CD1c-positive myeloid dendritic cell (primary cell): ENCODE results near the gene SYNGR1.

ENCODE experiments used
- DNase-seq: peaks from one replicate; pipeline ENCODE4 v3.0.0-alpha.2; 2016; ENCODE audit errors: extremely low spot score

The SYNGR1 gene

GRCh38 chr22:39371732-39372131 lies 21.9 kb downstream of the SYNGR1 start:
- DNase-seq: no peak

DNA sequence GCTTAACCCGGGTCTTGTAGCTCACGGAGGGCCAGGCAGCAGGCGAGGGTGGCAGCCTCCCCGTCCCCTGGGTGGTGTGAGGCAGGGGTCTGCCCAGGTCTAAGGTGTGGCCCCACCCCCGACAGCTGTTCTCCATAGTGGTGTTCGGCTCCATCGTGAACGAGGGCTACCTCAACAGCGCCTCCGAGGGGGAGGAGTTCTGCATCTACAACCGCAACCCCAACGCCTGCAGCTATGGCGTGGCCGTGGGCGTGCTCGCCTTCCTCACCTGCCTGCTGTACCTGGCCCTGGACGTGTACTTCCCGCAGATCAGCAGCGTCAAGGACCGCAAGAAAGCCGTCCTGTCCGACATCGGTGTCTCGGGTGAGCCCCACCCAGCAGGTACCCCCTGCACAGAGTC lies 24.4 kb downstream of the SYNGR1 start:
- no peak for DNase-seq

- no peak for DNase-seq
Measured at GRCh38 chr22:39374801-39375200, 25.0 kb downstream of the SYNGR1 start.

GRCh38 chr22:39375646-39376045 lies 25.9 kb downstream of the SYNGR1 start:
- DNase-seq: no peak

- DNase-seq: no peak
Measured at GRCh38 chr22:39379756-39380730, 30.3 kb downstream of the SYNGR1 start.

DNA sequence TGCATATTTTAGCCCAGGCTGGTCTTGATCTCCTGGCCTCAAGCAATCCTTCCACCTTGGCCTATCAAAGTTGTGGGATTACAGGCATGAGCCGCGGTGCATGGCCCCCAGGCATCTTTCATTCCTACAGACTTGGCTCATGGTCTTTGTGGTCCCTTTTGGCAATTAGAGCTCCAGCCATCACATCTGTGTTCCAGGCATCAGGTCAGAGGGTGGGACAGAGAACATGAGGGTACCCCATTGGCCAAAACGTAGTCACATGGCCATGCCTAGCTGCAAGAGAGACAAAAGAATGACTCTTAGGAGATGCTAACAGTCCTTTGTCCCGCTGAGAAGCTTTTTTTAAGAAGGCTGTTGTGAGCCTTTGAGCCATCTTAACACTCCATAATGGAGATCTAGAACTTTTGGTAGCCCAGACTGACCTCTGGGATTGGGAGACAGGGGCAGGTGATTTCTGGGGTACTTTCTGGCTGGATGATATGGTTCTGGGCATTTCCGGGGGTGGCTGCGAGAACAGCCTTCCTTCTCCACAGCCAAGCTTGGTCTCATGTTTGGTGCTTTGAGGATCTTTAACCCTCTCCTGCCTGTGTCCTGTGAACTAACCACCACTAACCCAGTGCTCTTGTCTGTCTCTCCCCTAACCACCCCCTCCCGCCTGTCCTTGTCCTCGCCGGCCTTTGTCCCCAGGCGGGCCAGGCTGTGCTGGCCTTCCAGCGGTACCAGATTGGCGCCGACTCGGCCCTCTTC lies 31.4 kb downstream of the SYNGR1 start:
- no peak for DNase-seq

DNA sequence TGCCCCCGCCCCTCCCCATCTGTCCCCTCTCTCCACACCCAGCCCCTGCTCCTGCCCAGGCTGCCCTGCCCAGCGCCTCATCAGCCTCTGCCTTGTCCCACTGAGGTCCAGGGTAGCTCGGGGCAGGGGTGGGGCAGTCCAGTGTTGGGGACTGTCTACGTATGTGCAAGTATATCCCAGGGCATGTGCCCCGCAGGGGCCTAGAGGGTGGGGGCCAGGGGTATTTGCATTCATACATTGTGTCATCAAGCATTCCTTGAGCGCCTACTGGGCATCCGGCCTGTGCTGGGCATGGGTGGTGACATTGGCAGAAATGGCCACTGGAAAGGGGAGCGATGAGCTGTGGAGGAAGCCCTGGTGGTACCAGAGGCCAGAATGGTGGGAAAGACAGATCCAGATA lies 32.1 kb downstream of the SYNGR1 start:
- no peak for DNase-seq

GRCh38 chr22:39382410-39382809 lies 32.6 kb downstream of the SYNGR1 start:
- no peak for DNase-seq

DNA sequence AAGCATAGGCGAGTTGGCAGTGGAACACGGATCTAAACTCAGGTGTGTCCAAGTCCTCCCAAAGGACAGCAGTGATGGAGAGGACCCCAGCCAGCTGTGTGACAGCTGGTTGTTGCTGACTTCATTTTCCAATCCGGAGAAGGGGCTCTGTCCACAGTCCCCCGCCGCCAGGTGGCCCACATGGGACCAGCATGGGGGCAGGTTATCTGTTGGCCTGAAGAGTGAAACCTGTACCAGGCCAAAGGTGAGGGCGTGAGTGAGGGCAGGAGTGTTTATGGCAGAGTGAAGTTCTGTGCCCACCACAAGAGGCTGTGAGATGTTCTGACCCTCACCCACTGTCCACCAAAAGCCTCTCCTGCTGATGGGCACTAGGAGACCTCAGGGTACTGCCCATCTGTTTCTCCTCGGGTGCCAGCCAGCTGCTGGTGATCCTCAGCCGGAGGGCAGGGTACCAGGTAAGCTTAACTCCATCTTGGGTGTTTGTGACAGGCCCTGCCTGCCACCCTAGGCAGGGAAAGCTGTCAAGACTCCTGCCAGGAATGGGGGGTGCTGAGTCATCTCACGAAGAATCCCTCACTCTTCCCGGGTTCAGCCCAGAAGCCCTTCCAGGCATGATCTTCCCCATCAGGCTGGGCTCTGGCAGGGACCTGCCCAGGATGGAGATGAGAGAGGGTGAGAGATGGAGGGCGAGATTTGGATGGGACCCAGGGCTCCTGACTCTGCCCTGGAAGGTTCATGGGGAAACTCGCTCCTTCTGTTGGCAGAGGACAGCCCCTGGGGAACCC lies 34.2 kb downstream of the SYNGR1 start:
- DNase-seq: no peak

DNA sequence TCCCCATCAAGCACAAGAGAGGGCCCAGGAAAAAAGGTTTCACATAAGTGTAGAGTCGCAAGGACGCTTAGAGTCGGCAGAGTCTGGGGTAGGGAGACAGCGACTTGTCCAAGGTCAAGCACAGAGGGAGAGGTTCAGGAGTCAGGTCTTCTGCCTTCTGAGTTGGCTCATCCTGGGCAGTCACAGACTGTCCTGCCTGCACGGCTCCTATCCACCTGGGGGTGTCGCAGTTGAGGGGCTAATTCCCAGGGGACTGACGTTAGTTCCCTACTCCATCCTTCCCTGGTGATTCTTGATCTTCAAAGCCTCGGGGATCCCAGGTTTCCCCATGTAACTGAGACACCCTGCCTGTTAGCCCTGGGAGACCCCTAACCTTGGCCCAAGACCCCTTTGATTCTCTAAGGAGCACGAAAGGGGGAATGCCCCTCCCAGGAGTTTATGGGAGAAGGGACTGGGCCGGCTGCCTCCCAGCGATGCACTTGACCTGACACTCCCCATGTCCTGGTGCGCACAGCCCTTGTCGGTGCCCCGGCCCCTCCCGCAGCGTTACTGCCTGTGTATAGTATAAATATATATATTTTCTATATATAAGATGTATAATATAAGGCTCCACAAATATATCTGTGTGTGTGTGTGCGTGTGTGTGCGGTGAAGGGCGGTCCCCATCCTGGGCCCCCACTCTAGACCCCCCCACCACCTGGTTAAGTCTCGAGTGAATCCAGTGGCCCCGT lies 35.1 kb downstream of the SYNGR1 start:
- no peak for DNase-seq

GRCh38 chr22:39388261-39389011 lies 38.6 kb downstream of the SYNGR1 start:
- peak; percentile 54 for DNase-seq

DNA sequence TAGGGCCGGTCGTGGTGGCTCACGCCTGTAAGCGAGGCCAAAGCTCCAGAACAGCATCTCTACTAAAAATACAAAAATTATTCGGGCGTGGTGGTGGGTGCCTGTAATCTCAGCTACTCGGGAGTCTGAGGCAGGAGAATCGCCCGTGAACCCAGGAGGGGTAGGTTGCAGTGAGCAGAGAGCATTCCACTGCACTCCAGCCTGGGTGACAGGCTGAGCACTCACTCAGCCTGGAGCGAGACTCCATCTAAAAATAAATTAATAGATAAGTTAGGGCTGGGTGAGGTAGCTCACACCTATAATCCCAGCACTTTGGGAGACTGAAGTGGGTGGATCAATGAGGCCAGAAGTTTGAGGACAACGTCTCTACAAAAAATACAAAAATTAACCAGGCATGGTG lies 39.6 kb downstream of the SYNGR1 start:
- DNase-seq: no peak

DNA sequence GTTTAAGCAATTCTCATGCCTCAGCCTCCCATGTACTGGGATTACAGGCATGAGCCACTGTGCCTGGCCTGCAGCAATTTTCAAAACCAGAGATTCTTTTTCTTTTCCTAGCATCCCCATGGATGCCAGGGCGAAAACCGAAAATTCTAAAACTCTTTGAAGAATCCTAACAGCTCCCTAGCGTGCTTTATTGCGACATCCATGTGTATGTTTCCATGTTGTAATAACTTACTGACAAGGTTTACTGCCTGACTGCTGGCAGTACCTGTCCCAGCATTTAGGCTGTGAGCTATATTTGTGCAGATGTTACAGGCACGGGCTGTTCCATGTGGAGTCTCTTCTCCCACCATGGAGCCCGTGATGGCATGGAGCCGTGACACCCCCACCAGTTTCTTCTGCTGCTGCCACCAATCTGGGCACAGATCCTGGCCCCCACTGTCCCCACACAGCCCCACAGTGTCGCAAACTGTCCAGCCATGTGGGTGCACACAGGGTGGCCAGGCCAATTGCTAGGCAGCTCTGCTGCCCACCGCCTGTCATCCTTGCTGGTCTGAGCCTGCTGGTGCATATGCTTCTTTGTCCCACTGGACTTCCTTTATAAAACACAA lies 42.7 kb downstream of the SYNGR1 start:
- DNase-seq: no peak

DNA sequence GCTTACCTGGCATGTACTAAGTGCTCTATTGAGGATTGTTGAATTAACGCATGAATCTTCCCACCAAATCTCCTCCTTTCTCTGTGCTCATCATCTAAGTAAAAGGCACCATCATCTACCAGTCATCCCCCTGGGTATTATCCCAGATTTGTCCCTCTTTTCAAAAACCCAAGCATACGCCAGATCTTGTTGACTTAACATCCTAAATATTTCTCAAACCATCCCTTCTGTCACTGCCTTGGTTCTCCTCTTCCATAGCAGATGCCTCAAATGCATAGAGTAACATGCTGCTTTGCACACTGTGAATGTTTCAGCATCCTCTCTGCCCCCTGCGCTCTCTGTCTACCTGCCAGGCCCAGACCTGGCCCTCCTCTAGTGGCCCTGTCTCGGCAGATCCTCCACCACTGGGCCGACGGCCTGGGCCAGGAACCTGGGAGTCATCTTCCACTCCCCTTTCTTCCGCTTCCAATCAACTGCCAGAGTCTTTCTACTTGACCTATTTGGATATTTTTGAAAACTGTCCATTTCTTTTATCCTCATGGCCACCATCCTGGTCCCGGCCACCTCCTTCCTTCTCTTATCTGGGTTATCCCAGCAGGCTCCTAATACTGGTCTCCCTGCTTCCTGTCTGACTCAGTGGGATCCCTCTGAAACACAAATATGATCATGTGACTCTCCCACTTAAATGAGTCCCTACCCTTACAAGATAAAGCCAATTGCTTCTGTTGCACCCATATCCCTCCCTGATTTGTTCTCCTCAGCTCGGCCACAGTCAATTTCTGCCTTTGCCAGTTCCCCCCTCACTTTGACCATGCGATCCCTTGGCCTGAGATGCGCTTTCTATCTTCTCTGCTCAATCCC lies 46.4 kb downstream of the SYNGR1 start:
- DNase-seq: no peak

GRCh38 chr22:39396797-39397195 lies 47.0 kb downstream of the SYNGR1 start:
- no peak for DNase-seq

- DNase-seq: no peak
Measured at GRCh38 chr22:39401301-39401631, 51.5 kb downstream of the SYNGR1 start.

GRCh38 chr22:39405346-39406085 lies 55.7 kb downstream of the SYNGR1 start:
- peak; percentile 42 for DNase-seq

- peak; percentile 23 for DNase-seq
Measured at GRCh38 chr22:39408173-39408572, 58.4 kb downstream of the SYNGR1 start.

DNA sequence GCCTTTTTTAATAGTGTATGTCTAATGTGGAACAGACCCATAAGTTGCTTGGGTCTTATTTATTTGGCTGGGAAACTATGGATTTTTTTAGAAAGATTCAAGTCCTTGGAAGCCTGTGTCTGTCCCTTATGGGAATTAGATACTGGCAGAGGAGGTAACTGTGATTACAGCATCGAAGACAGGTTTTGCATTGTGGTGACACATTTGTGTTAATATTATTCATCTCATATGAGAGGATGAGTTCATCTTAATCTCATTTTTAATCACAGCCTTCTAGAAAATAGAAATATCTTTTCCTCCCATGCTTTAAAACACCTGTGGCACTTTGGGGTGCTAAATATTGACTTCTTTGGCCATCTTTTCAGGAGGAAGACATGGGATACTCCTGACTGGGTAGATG lies 59.0 kb downstream of the SYNGR1 start:
- no peak for DNase-seq
